A549 treated with AZD9567 at 1 μM for 4 hours (cell line): ENCODE data around the gene TNFRSF9. TPM values are rescaled to one million over a fixed set of nuclear protein-coding genes. Genes with fewer than 3 reads are reported as not detected.

ENCODE experiments used
- total RNA-seq: library from RNA; stranded (reverse); fragments of 200-300 nt; extraction: Qiagen RNA extraction; gene quantifications from 5 replicates; pipeline ENCODE4 v1.2.3, GENCODE V29; 2022; ENCODE audit not compliant: insufficient read depth

Gene TNFRSF9
- total RNA-seq = 2.0 to 6.0 TPM (median 2.5 TPM) in 5 replicates

GRCh38 chr1:7940745-7941436 is at the start of gene TNFRSF9:
Gene TNFRSF9, minus strand, starts transcription at chr1:7940839. Its CDS starts 845 bp downstream, at chr1:7939994.

GRCh38 chr1:7961216-7962013 is 20.8 kb upstream of the TNFRSF9 start, which contains the start of gene PARK7:
Gene PARK7, plus strand, starts transcription at chr1:7961711. Its CDS starts 1,075 bp downstream, at chr1:7962786.

Other genes starting within 250 kb of the TNFRSF9 start
- gene VAMP3, start 169.5 kb downstream of the TNFRSF9 start, total RNA-seq = 69.3 to 90.1 TPM (median 74.7 TPM) in 5 replicates
- 0.41 to 1.2 TPM (median 0.96 TPM) in 5 replicates for gene PER3, start 156.5 kb downstream of the TNFRSF9 start, total RNA-seq
- gene UTS2, start 87.8 kb downstream of the TNFRSF9 start, total RNA-seq = not detected in 5 replicates
- 299 to 384 TPM (median 350 TPM) in 5 replicates for gene PARK7, start 20.9 kb upstream of the TNFRSF9 start, total RNA-seq
- 158 to 215 TPM (median 196 TPM) in 5 replicates for gene ERRFI1, start 85.5 kb upstream of the TNFRSF9 start, total RNA-seq